HFF-Myc (cell line): ENCODE measurements around the gene P2RY2.
"Not testable (repeated sequence)": the region's sequence is repeated elsewhere in the genome, so short reads cannot be mapped to it uniquely, and the experiment has no call there.

Source experiments
- DNase-seq: peaks from one replicate; pipeline ENCODE4 v3.0.0-alpha.2; 2011; ENCODE audit warnings: low read depth; ENCODE audit errors: extremely low read depth
- H3K4me3 ChIP-seq: replicated peaks from 2 replicates; pipeline ENCODE4 v1.5.1; 2011; ENCODE audit warnings: low read depth, mild to moderate bottlenecking, control low read depth, low read length
- TF ChIP-seq, protein P1 (sequence below): IDR thresholded peaks from 2 replicates; pipeline ENCODE4 v1.5.1; 2012; ENCODE audit warnings: mild to moderate bottlenecking, low read depth, low read length, control low read depth; ENCODE audit errors: missing control alignments

P2RY2 gene

DNA sequence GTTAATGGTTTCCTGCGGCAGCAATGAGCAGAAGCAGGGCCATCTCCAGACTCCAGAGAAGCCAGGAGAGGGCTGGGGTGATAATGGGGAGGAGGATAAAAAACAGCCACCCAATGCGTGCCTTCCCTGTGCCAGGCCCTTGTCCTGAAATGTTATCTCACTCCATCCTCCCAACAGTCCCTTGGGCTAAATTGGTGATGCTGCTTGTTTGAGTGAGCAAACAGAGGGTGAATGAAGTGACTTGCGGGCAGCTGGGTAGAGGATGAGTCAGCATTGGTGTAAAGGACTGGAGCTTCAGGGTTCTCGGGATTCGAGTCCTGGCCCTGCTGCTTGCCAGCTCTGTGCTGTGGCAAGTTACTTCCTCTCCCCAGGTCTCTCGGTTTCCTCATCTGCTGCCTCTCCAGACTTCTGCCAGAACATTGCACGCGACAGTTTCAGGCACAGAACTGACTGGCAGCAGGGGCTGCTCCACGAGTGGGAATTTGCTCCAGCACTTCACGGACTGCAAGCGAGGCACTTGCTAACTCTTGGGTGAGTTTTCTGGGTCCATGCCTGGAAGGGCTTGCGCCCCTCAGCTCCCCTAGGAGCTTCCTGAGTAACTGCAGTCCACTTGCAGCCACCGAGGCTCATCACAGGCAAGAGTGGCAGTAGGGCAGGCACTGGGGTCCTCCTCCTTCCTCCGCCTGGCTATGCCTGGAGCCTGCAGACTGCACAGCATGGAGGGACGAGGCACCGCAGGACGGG is 54.0 kb downstream of the P2RY2 start, which contains the start of gene P2RY6:
TSS of gene P2RY6 (plus strand) at position 403 of the 744 bp plus-strand sequence. CDS start 24,181 bp downstream, outside the sequence.
- peak; percentile 11 for DNase-seq
- TF ChIP-seq, protein P1, sequence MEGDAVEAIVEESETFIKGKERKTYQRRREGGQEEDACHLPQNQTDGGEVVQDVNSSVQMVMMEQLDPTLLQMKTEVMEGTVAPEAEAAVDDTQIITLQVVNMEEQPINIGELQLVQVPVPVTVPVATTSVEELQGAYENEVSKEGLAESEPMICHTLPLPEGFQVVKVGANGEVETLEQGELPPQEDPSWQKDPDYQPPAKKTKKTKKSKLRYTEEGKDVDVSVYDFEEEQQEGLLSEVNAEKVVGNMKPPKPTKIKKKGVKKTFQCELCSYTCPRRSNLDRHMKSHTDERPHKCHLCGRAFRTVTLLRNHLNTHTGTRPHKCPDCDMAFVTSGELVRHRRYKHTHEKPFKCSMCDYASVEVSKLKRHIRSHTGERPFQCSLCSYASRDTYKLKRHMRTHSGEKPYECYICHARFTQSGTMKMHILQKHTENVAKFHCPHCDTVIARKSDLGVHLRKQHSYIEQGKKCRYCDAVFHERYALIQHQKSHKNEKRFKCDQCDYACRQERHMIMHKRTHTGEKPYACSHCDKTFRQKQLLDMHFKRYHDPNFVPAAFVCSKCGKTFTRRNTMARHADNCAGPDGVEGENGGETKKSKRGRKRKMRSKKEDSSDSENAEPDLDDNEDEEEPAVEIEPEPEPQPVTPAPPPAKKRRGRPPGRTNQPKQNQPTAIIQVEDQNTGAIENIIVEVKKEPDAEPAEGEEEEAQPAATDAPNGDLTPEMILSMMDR, result no peak
- H3K4me3 ChIP-seq, result no peak within 1 kb of the TSS

- DNase-seq, result no peak
- TF ChIP-seq, protein P1, result no peak
- no peak overlapping the region for H3K4me3 ChIP-seq
These were observed 54.6 kb downstream of the P2RY2 start for GRCh38 chr11:73272680-73273038.

DNA sequence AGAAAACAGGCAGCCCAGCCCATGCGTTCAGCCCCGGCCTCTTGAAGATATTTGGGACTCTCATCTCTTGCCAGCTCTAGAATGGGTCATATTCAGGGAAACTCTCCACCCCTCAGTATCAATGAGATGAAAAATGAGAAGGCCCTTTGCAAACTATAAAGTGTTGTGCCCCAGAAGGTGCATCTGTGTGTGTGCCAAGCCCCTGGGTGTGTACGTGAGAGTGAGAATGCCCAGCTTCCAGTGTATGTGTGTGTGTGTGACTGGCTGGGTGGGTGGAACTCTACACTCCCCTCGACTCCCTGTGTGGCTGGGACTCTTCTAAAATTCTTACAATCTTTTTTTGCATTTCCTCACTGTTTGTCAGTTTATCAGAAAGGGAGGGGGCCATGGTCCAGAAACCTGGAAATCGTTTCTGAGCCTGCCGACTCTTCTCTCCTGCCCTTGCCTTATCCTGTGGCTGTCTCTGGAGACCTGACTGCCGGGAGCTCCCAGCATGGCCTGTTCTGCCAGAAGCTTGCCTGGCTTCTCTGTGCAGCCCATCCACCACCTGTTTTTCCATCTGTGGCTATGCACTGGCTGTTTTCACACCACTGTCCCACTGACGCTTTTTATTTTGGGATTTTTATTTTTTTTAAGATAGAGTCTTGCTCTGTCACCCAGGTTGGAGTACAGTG is 55.3 kb downstream of the P2RY2 start:
- H3K4me3 ChIP-seq, result no peak overlapping the region
- no peak for DNase-seq
- TF ChIP-seq, protein P1, result no peak

DNA sequence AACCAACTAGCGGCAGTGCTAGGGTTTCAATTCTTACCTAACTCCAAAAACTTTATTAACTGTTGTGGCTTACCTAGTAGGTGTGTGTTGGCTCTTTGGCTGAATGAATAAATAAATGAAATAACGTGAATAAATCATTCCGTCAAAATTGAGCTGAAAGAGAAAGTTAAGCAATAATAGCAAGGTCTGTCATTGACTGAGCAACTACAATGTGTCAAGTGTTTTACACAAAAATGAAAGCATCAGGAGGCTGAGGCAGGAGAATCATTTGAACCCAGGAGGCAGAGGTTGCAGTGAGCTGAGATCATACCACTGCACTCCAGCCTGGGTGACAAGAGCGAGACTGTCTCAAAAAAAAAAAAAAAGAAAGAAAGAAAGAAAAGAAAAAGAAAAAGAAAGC is 56.1 kb downstream of the P2RY2 start:
- DNase-seq, H3K4me3 ChIP-seq: not testable (repeated sequence)

- no peak for DNase-seq
- TF ChIP-seq, protein P1, result no peak
These were observed 56.8 kb downstream of the P2RY2 start for GRCh38 chr11:73274722-73275380.

GRCh38 chr11:73275381-73275750 is 57.3 kb downstream of the P2RY2 start:
- TF ChIP-seq, protein P1, result no peak
- no peak overlapping the region for H3K4me3 ChIP-seq
- DNase-seq, result no peak

More at GRCh38 chr11:73274722-73275380, 56.8 kb downstream of the P2RY2 start:
- H3K4me3 ChIP-seq, result no peak overlapping the region

DNA sequence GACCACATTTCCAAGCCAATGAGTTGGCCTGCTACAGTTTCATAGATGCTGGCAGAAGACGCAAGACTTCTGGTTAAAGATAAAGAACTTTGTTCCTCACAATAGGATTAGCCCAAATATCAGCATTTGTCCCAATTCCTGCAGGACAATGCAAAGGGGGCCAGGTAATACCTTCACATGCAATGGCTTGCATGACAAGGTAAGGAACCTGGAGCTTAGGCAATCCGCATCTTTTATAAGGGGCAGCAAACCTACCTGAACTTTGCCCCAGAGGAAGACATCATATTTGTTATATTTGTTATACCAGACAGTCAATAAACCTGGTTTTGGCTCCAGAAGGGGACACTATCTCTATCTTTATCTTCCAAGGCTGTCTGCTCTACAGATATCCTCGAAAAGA is 59.4 kb downstream of the P2RY2 start:
- no peak for DNase-seq
- TF ChIP-seq, protein P1, result no peak
- no peak overlapping the region for H3K4me3 ChIP-seq
